PC-9 (cell line): ENCODE data around the gene RAB35.

Experiments
- EZH2 ChIP-seq: fragments of 200-600 bp; sonication (generic); IDR thresholded peaks from 2 replicates; pipeline ENCODE4 v1.8.0; 2017; ENCODE audit warnings: antibody characterized with exemption, low read depth
- TF ChIP-seq, protein P1 (sequence below): fragments of 200-600 bp; sonication (generic); conservative IDR thresholded peaks from 2 replicates; pipeline ENCODE4 v1.6.1; 2017; ENCODE audit warnings: mixed run types, antibody characterized with exemption, mild to moderate bottlenecking, moderate library complexity

GRCh38 chr12:120095331-120095730 is 21.2 kb downstream of the RAB35 start:
- no peak for TF ChIP-seq EZH2
- TF ChIP-seq, protein P1, sequence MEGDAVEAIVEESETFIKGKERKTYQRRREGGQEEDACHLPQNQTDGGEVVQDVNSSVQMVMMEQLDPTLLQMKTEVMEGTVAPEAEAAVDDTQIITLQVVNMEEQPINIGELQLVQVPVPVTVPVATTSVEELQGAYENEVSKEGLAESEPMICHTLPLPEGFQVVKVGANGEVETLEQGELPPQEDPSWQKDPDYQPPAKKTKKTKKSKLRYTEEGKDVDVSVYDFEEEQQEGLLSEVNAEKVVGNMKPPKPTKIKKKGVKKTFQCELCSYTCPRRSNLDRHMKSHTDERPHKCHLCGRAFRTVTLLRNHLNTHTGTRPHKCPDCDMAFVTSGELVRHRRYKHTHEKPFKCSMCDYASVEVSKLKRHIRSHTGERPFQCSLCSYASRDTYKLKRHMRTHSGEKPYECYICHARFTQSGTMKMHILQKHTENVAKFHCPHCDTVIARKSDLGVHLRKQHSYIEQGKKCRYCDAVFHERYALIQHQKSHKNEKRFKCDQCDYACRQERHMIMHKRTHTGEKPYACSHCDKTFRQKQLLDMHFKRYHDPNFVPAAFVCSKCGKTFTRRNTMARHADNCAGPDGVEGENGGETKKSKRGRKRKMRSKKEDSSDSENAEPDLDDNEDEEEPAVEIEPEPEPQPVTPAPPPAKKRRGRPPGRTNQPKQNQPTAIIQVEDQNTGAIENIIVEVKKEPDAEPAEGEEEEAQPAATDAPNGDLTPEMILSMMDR, result no peak
